Activated naive CD8-positive, alpha-beta T cell treated with anti-CD3 and anti-CD28 coated beads, Interleukin-2, amount 10 ng/mL, durations not matched to agents 7 days and 5 days (primary cell): ENCODE results near the gene SORCS1. TPM values are rescaled to one million over a fixed set of nuclear protein-coding genes. Genes with fewer than 3 reads are reported as not detected.

Experiments used
- ATAC-seq: fragments of 150-1000 bp; cut with Tn5 transposase; one replicate; pipeline ENCODE4 v1.10.0; 2021; ENCODE audit warnings: low read depth, moderate library complexity
- POLR2A ChIA-PET: fragments of 350-600 bp; sonication (Branson Sonifier 250); formaldehyde crosslinking; loops from one replicate; lab custom pipeline; 2021; ENCODE audit warnings: antibody characterized with exemption; lab: Charles Lee
- DNase-seq: peaks from one replicate; pipeline ENCODE4 v3.0.0; 2021
- H3K27ac Mint-ChIP-seq: one replicate; pipeline ENCODE4 v1.8.0; 2022; ENCODE audit warnings: mild to moderate bottlenecking, mixed read lengths
- H3K27me3 Mint-ChIP-seq: one replicate; pipeline ENCODE4 v1.8.0; 2022; ENCODE audit warnings: mild to moderate bottlenecking, moderate library complexity, mixed read lengths
- H3K36me3 Mint-ChIP-seq: one replicate; pipeline ENCODE4 v1.8.0; 2021; ENCODE audit warnings: mild to moderate bottlenecking, mixed read lengths
- H3K4me1 Mint-ChIP-seq: one replicate; pipeline ENCODE4 v1.8.0; 2021; ENCODE audit warnings: mixed read lengths
- H3K4me3 Mint-ChIP-seq: one replicate; pipeline ENCODE4 v1.8.0; 2022; ENCODE audit warnings: mild to moderate bottlenecking, moderate library complexity, mixed read lengths
- H3K9me3 Mint-ChIP-seq: one replicate; pipeline ENCODE4 v1.8.0; 2021; ENCODE audit warnings: mixed read lengths
- total RNA-seq, 2 experiments: library from RNA; stranded (reverse); gene quantifications; one replicate each; pipeline ENCODE4 v1.2.3, GENCODE V29; 2021

Gene SORCS1
- total RNA-seq, 2 experiments from 2014 or later, result not detected

DNA sequence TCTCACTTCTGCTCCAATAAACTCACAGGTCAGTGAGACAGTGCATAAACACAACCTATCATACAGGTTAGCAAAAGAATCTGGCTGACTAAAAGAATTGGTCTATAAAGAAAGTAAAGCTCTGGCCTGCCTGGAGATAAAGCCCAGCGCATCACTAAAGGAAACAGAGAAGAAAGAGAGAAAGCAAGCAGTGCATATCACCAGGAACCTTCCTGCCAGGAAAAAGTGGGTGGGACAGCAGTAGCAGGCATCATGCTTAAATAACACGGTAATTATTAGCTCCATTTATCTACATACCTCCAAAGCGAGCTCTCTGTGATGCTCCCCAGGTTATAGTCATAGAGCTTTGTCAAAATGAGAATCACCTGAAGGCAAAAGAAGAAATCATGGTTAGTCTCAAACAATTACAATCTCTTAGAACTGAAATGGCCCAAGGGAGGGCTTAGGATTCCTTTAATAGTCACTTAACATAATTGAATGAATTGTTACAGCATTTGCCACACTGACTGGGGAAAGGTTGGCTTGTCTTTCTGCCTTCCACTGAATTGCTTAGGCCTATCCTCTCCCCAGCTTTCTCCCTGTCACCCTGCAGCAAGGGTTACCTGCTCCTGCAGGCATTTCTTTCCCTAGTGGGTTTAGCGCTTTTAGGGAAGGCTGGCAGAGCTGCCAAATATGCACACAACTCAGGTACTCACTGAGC lies 208.1 kb downstream of the SORCS1 start:
- Mint-ChIP-seq H3K36me3 (no peaks in the 10 kb centered on the region), H3K4me3 (no peak overlapping the region), H3K27ac (no peak overlapping the region), H3K9me3 (no peaks in the 10 kb centered on the region), H3K27me3 (no peaks in the 10 kb centered on the region), H3K4me1 (no peaks in the 10 kb centered on the region)
- POLR2A ChIA-PET, result no interaction called here
- DNase-seq, result no peak
- no peak for ATAC-seq

DNA sequence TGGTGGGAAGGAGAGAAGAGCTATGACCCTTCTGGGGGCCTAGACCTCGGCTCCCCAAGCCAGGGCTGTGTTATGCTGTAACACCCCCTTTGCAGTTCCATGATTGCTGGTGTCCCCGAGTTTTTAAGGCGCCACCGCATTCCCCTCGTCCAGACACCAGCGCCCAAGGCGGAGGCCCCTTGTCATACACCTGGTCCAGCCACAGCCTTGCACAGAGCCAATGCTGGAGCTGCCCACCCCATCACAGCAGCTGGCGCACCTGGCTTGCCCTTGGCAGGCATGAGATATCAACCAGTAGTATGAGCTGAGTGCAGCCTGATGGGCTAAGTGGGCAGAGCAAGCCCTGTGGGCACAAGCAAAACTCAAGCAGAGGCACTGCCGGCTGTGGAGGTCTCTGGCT lies 209.4 kb downstream of the SORCS1 start:
- H3K36me3 Mint-ChIP-seq, result no peaks in the 10 kb centered on the region
- no peak overlapping the region for H3K27ac Mint-ChIP-seq
- H3K27me3 Mint-ChIP-seq, result no peaks in the 10 kb centered on the region
- DNase-seq, result no peak
- no peak for ATAC-seq
- H3K4me3 Mint-ChIP-seq, result no peak overlapping the region
- H3K4me1 Mint-ChIP-seq, result no peaks in the 10 kb centered on the region
- POLR2A ChIA-PET, result no interaction called here
- H3K9me3 Mint-ChIP-seq, result no peaks in the 10 kb centered on the region

- H3K4me1 Mint-ChIP-seq, result no peaks in the 10 kb centered on the region
- no peaks in the 10 kb centered on the region for H3K36me3 Mint-ChIP-seq
- no peaks in the 10 kb centered on the region for H3K9me3 Mint-ChIP-seq
- H3K27ac Mint-ChIP-seq, result no peak overlapping the region
- DNase-seq (no peak), ATAC-seq (no peak)
- POLR2A ChIA-PET, result no interaction called here
- H3K27me3 Mint-ChIP-seq, result no peaks in the 10 kb centered on the region
- H3K4me3 Mint-ChIP-seq, result no peak overlapping the region
These were observed 212.5 kb downstream of the SORCS1 start for GRCh38 chr10:106952033-106952432.

GRCh38 chr10:106949680-106950478 lies 214.6 kb downstream of the SORCS1 start:
- POLR2A ChIA-PET, result no interaction called here
- no peaks in the 10 kb centered on the region for H3K36me3 Mint-ChIP-seq
- H3K4me1 Mint-ChIP-seq, result no peaks in the 10 kb centered on the region
- no peaks in the 10 kb centered on the region for H3K27me3 Mint-ChIP-seq
- ATAC-seq (no peak), DNase-seq (no peak)
- H3K9me3 Mint-ChIP-seq, result peaks cover 2% of the 10 kb centered on the region
- H3K27ac Mint-ChIP-seq, result no peak overlapping the region
- H3K4me3 Mint-ChIP-seq, result no peak overlapping the region

GRCh38 chr10:106947643-106948042 lies 216.9 kb downstream of the SORCS1 start:
- no peaks in the 10 kb centered on the region for H3K27me3 Mint-ChIP-seq

GRCh38 chr10:106942035-106942662 lies 222.4 kb downstream of the SORCS1 start:
- H3K36me3 Mint-ChIP-seq, result no peaks in the 10 kb centered on the region
- POLR2A ChIA-PET, result no interaction called here
- peaks cover 2% of the 10 kb centered on the region for H3K9me3 Mint-ChIP-seq
- no peak for ATAC-seq
- H3K4me3 Mint-ChIP-seq, result no peak overlapping the region
- DNase-seq, result no peak
- H3K27ac Mint-ChIP-seq, result no peak overlapping the region
- no peaks in the 10 kb centered on the region for H3K4me1 Mint-ChIP-seq
- no peaks in the 10 kb centered on the region for H3K27me3 Mint-ChIP-seq

More at GRCh38 chr10:106947643-106948042, 216.9 kb downstream of the SORCS1 start:
- POLR2A ChIA-PET, result no interaction called here
- Mint-ChIP-seq H3K4me1 (no peaks in the 10 kb centered on the region), H3K27ac (no peak overlapping the region), H3K9me3 (peaks cover 2% of the 10 kb centered on the region), H3K36me3 (no peaks in the 10 kb centered on the region), H3K4me3 (no peak overlapping the region)
- DNase-seq (no peak), ATAC-seq (no peak)

DNA sequence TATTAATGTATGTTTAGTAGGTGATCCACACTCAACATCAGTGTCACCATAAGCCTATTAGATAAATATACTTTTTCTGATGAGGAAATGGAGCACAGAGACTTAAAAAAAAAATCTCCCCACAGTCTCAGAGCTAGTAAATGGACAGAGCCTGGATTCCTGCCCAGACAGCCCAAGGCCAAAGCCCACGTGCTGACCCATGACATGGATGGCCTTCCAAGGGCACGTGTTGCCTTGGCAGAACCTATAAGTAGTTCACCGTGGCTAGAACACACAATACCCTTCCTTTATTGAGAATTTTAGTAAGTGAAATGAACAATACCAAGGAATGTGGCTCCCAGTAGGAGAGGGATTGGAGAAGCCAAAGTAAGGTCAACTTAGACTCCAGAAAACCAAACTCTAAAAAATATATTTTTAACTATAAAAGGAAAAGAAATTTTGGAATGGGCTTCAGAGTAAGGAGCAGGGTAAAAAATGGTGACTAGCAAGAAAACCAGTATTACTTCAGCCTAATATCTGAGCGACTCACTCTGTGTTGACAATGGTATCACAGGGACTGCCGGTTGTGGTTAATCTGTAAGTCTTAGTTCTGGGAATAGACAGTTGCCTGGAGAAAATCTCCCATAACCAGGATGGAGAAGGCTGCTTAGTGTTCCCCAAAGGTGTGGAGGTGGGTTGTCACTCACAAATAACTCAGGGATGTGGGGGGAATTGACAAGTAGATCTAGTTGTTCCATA lies 223.0 kb downstream of the SORCS1 start:
- Mint-ChIP-seq H3K27ac (no peak overlapping the region), H3K4me3 (no peak overlapping the region), H3K4me1 (no peaks in the 10 kb centered on the region), H3K9me3 (no peaks in the 10 kb centered on the region), H3K27me3 (no peaks in the 10 kb centered on the region), H3K36me3 (no peaks in the 10 kb centered on the region)
- DNase-seq (no peak), ATAC-seq (no peak)
- POLR2A ChIA-PET, result no interaction called here

- Mint-ChIP-seq H3K27ac (no peak overlapping the region), H3K36me3 (no peaks in the 10 kb centered on the region), H3K4me3 (no peak overlapping the region), H3K4me1 (no peaks in the 10 kb centered on the region), H3K9me3 (peaks cover 2% of the 10 kb centered on the region), H3K27me3 (no peaks in the 10 kb centered on the region)
- POLR2A ChIA-PET, result no interaction called here
- no peak for ATAC-seq
- DNase-seq, result no peak
These were observed 226.0 kb downstream of the SORCS1 start for GRCh38 chr10:106938513-106938912.

GRCh38 chr10:106935978-106936451 lies 228.5 kb downstream of the SORCS1 start:
- Mint-ChIP-seq H3K4me3 (no peak overlapping the region), H3K36me3 (no peaks in the 10 kb centered on the region), H3K4me1 (no peaks in the 10 kb centered on the region), H3K27me3 (no peaks in the 10 kb centered on the region), H3K9me3 (peaks cover 2% of the 10 kb centered on the region), H3K27ac (no peak overlapping the region)
- DNase-seq (no peak), ATAC-seq (no peak)
- POLR2A ChIA-PET, result no interaction called here

GRCh38 chr10:106931853-106932249 lies 232.7 kb downstream of the SORCS1 start:
- no peak for ATAC-seq
- Mint-ChIP-seq H3K4me3 (no peak overlapping the region), H3K27me3 (no peaks in the 10 kb centered on the region), H3K4me1 (no peaks in the 10 kb centered on the region), H3K27ac (no peak overlapping the region), H3K9me3 (peaks cover 2% of the 10 kb centered on the region), H3K36me3 (no peaks in the 10 kb centered on the region)
- POLR2A ChIA-PET, result no interaction called here
- no peak for DNase-seq

DNA sequence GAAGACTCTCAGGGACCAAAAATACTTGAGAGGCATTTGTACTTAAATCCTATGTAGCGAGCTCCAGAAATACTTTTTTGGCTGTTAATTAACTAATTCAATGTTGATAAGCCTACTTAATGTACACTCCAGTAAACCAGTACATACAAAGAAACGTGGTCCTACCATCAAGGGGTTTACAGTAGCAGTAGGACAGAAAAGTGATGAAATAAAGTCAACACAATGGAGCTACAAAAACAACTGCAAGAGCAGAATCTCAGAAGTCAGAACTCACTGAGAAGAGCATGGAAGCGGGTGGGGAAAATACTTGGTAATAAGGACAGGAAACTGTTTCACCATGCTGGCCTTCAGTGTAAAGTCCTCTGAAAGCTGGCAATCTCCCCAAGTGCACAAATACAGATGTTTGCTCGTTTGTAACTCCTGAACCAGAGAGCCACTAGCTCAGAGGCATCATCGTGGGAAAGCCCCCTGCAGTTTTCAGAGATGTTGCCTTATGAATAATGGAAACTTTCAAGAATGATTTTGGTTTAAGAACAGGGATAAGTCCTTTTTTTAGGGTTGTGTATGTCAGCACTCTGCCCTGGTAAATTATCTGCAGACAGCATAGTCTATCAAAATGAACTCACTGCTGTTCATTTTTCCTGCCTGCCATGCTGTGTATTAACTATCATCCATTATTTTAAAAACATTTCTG lies 233.2 kb downstream of the SORCS1 start:
- DNase-seq, result no peak
- Mint-ChIP-seq H3K27me3 (no peaks in the 10 kb centered on the region), H3K36me3 (no peaks in the 10 kb centered on the region), H3K4me3 (no peak overlapping the region), H3K4me1 (no peaks in the 10 kb centered on the region), H3K9me3 (peaks cover 2% of the 10 kb centered on the region), H3K27ac (no peak overlapping the region)
- no peak for ATAC-seq
- POLR2A ChIA-PET, result no interaction called here

DNA sequence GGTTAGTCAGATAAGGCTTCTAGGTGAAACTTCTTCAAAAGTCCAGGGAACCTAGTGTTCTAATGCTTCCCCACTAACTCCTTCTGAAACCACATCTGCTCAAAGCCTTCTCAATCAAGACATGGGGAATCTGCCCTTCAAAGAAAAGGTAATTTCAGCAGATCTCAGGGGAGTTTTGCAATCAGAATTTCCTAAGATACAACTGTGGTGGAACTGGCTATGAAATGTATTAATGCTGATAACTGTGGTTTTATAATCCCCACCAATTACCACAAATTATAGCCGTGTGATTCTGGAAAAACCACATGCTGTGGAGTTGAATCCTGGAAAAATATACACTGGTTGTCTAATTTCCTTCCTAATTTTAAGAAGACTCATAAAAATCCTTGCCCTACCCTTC lies 233.8 kb downstream of the SORCS1 start:
- ATAC-seq, result no peak
- POLR2A ChIA-PET, result no interaction called here
- no peaks in the 10 kb centered on the region for H3K36me3 Mint-ChIP-seq
- no peaks in the 10 kb centered on the region for H3K9me3 Mint-ChIP-seq
- no peak overlapping the region for H3K4me3 Mint-ChIP-seq
- H3K27me3 Mint-ChIP-seq, result no peaks in the 10 kb centered on the region
- no peak for DNase-seq
- H3K4me1 Mint-ChIP-seq, result no peaks in the 10 kb centered on the region
- no peak overlapping the region for H3K27ac Mint-ChIP-seq
